Progenitor cell of endocrine pancreas (in vitro differentiated cells): Measurements from ENCODE around the gene TNFRSF18. TPM values are rescaled to one million over a fixed set of nuclear protein-coding genes. Genes with fewer than 3 reads are reported as not detected.
"Not testable (repeated sequence)": the region's sequence is repeated elsewhere in the genome, so short reads cannot be mapped to it uniquely, and the experiment has no call there.

Source experiments
- DNase-seq: peaks from one replicate; pipeline ENCODE4 v3.0.0; 2021; ENCODE audit warnings: low spot score; ENCODE audit not compliant: unreplicated experiment
- H3K27ac Mint-ChIP-seq: 2 replicates; pipeline ENCODE4 v1.8.0; 2021; ENCODE audit warnings: mild to moderate bottlenecking, moderate library complexity, mixed read lengths
- H3K27me3 Mint-ChIP-seq: 2 replicates; pipeline ENCODE4 v1.8.0; 2021; ENCODE audit warnings: mixed read lengths
- H3K36me3 Mint-ChIP-seq: 2 replicates; pipeline ENCODE4 v1.8.0; 2022; ENCODE audit warnings: mixed read lengths; ENCODE audit not compliant: insufficient read depth
- H3K4me1 Mint-ChIP-seq: 2 replicates; pipeline ENCODE4 v1.8.0; 2021; ENCODE audit warnings: low read depth, mixed read lengths
- H3K4me3 Mint-ChIP-seq: 2 replicates; pipeline ENCODE4 v1.8.0; 2021; ENCODE audit warnings: low read depth, mild to moderate bottlenecking, moderate library complexity, mixed read lengths
- H3K9me3 Mint-ChIP-seq: 2 replicates; pipeline ENCODE4 v1.8.0; 2021; ENCODE audit warnings: low read depth, mixed read lengths
- total RNA-seq: library from RNA; stranded (reverse); gene quantifications from 2 replicates; pipeline ENCODE4 v1.2.1, GENCODE V29; 2021
- TF ChIP-seq, protein P1 (sequence below): fragments of 200-600 bp; sonication (generic); IDR thresholded peaks from one replicate; pipeline ENCODE4 v1.5.0; 2021; ENCODE audit warnings: antibody characterized with exemption, mild to moderate bottlenecking; ENCODE audit not compliant: unreplicated experiment

The TNFRSF18 gene
- total RNA-seq, 1 donor from 2014 or later, result 0.48 TPM

DNA sequence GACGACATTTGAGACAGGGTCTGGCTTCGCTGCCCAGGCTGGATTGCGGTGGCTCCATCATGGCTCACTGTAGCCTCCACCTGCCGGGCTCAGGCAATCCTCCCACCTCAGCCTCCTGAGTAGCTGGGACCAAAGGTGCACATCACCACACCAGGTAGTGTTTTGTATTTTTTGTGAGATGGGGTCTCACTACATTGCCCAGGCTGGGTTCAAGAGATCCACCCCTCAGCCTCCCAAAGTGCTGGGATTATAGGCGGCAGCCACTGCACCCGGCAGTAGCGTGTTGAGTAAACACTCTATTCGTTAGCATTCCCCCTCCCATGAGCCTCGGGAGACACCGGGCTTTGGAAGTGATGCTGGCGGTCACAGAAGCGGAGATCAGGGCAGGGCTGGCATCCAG lies 46.9 kb upstream of the TNFRSF18 start:
- Mint-ChIP-seq H3K36me3 (peaks cover 17% of the 10 kb centered on the region), H3K4me1 (no peaks in the 10 kb centered on the region), H3K9me3 (no peaks in the 10 kb centered on the region), H3K27me3 (no peaks in the 10 kb centered on the region), H3K4me3 (no peak overlapping the region), H3K27ac (no peak overlapping the region)
- no peak for DNase-seq
- TF ChIP-seq, protein P1, sequence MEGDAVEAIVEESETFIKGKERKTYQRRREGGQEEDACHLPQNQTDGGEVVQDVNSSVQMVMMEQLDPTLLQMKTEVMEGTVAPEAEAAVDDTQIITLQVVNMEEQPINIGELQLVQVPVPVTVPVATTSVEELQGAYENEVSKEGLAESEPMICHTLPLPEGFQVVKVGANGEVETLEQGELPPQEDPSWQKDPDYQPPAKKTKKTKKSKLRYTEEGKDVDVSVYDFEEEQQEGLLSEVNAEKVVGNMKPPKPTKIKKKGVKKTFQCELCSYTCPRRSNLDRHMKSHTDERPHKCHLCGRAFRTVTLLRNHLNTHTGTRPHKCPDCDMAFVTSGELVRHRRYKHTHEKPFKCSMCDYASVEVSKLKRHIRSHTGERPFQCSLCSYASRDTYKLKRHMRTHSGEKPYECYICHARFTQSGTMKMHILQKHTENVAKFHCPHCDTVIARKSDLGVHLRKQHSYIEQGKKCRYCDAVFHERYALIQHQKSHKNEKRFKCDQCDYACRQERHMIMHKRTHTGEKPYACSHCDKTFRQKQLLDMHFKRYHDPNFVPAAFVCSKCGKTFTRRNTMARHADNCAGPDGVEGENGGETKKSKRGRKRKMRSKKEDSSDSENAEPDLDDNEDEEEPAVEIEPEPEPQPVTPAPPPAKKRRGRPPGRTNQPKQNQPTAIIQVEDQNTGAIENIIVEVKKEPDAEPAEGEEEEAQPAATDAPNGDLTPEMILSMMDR, result no peak

DNA sequence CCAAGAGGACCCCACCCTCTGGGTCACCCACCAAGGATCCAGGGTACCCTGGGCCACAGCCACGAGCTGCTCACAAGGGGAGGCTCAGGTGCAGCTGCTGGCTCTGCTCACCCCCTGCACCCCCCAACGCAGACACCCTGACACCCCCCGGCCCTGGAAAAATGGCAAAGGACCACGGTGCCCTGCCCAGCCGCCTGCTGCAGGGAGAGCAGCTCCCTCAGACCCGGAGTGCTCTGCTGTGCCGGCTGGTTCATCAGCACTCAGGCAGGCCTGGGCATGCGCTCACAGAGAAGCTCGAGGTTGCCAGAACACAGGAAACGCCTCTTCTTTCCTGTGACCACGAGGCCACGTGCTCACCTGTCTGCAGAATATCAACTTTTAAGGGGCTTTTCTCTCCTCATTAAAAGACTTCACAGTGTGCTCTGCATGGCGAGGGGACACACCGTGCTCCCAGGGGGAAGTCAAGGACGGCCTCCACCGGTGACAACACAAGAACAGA lies 44.4 kb upstream of the TNFRSF18 start:
- no peaks in the 10 kb centered on the region for H3K4me1 Mint-ChIP-seq
- DNase-seq, result no peak
- H3K4me3 Mint-ChIP-seq, result no peak overlapping the region
- peaks cover 10% of the 10 kb centered on the region for H3K36me3 Mint-ChIP-seq
- H3K27ac Mint-ChIP-seq, result no peak overlapping the region
- TF ChIP-seq, protein P1, result no peak
- no peaks in the 10 kb centered on the region for H3K9me3 Mint-ChIP-seq
- peaks cover 3% of the 10 kb centered on the region for H3K27me3 Mint-ChIP-seq

DNA sequence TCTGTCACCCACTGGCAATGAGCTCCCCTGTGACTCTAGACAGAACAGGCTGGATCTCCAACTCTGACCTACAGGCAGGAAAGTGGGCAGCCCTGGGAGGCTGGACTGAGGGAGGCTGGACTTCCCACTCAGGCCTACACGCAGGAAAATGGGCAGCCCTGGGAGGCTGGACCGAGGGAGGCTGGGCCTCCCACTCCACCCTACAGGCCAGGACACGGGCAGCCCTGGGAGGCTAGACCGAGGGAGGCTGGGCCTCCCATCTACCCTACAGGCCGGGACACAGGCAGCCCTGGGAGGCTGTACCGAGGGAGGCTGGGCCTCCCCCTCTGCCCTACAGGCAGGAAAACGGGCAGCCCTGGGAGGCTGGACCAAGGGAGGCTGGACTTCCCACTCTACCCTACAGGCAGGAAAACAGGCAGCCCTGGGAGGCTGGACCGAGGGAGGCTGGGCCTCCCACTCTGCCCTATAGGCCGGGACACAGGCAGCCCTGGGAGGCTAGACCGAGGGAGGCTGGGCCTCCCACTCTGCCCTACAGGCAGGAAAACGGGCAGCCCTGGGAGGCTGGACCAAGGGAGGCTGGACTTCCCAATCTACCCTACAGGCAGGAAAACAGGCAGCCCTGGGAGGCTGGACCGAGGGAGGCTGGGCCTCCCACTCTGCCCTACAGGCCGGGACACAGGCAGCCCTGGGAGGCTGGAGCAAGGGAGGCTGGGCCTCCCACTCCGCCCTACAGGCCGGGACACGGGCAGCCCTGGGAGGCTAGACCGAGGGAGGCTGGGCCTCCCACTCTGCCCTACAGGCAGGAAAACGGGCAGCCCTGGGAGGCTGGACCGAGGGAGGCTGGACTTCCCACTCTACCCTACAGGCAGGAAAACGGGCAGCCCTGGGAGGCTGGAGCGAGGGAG lies 41.9 kb upstream of the TNFRSF18 start:
- not testable (repeated sequence) for H3K36me3 Mint-ChIP-seq, H3K4me3 Mint-ChIP-seq, DNase-seq, H3K27me3 Mint-ChIP-seq, H3K9me3 Mint-ChIP-seq, H3K4me1 Mint-ChIP-seq
- H3K27ac Mint-ChIP-seq, result peak overlapping the region; percentile 37

DNA sequence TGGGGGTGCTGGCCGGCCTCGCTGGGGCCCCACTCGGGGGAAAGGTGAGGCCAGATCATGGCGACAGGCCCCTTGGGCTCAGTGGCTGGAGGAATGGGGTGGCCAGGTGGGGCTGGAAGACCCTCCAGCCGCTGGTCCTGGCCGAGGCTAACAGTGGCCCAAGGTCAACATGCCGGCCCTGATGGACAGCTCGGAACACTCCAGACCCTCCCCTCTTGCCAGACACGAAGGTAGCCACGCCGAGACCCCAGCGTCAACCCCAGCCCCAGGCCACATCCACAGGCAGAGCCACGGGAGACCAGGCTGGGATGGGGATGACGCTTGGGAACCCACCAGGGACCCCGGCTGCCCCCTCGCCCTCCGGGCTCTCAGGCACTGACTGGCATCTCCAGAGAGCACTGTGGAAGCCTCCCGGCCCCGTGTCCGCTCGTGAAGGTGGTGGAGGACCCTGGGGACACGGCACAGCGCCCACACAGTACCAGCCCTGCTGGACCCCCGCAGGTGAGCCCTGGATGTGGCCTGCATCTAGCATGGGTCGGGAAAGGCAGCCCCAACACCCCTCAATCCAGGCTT lies 41.0 kb upstream of the TNFRSF18 start:
- Mint-ChIP-seq H3K27ac (no peak overlapping the region), H3K4me3 (no peak overlapping the region), H3K4me1 (no peaks in the 10 kb centered on the region), H3K27me3 (peaks cover 3% of the 10 kb centered on the region), H3K36me3 (no peaks in the 10 kb centered on the region), H3K9me3 (no peaks in the 10 kb centered on the region)
- TF ChIP-seq, protein P1, result no peak
- DNase-seq, result no peak

DNA sequence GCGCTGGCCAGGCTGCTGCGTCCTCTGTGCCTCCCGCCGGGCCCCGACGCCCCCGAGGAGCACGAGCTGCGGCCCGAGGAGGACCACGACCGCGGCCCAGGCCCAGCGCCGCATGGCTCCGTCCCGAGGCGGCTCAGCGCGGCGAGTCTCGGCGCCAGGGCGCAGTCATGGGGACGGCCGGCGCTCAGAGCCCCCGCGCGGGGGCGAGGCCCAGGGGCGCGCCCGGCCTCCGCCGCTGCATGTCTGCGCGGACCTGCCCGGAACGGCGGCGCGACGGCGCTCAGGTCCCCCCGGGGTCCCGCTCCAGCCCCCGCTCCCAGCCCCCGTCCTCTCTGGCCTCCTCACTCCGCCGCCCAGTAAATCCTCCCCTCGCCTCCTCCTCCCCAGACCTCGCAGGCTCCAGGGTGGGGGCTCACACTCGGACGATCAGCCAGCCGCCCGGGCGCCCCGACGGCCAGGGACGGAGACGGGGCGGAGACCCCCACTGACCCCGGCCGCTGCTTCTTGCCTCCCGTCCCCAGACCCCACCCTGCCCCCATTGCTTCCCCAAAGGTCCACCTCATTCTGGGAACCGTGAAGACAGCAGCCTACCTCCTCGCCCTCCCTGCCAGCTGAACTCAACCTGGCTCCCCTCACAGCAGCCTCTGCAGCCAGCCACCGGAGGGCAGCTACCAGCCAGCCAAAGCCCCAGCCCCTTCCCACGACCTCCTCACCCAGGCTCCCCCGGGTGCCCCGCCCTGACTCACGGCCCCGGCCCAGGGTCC lies 40.4 kb upstream of the TNFRSF18 start, which contains the start of gene C1QTNF12:
Gene C1QTNF12, minus strand, starts transcription at position 146 of the 764 bp plus-strand sequence. Its CDS starts 32 bp downstream, at position 114.
- Mint-ChIP-seq H3K27ac (no peak within 1 kb of the TSS), H3K9me3 (no peaks in the 10 kb centered on the region), H3K4me1 (no peaks in the 10 kb centered on the region), H3K36me3 (no peaks in the 10 kb centered on the region), H3K4me3 (no peak within 1 kb of the TSS), H3K27me3 (peaks cover 3% of the 10 kb centered on the region)
- no peak for DNase-seq
- TF ChIP-seq, protein P1, result no peak
